Fibroblast of the aortic adventitia (primary cell): ENCODE data around the gene MTLN. TPM values are rescaled to one million over a fixed set of nuclear protein-coding genes. Genes with fewer than 3 reads are reported as not detected.
"Not testable (repeated sequence)": the region's sequence is repeated elsewhere in the genome, so short reads cannot be mapped to it uniquely, and the experiment has no call there.

Experiments used
- DNase-seq: peaks from one replicate; pipeline ENCODE4 v3.0.0-alpha.2; 2010; ENCODE audit warnings: low read depth
- H3K4me3 ChIP-seq: 2 replicates; pipeline ENCODE4 v1.5.1; 2011; ENCODE audit warnings: low read depth, mild to moderate bottlenecking, control low read depth, low read length, moderate library complexity
- total RNA-seq: library from RNA; depleted of rRNA; stranded (reverse); fragments of >200 nt; gene quantifications from 2 replicates; pipeline ENCODE4 v1.2.3, GENCODE V29; 2012; ENCODE audit warnings: low replicate concordance
- TF ChIP-seq, protein P1 (sequence below): IDR thresholded peaks from 2 replicates; pipeline ENCODE4 v1.5.1; 2011; ENCODE audit warnings: mild to moderate bottlenecking, low read length, control low read depth, inconsistent platforms; ENCODE audit not compliant: insufficient read depth

Gene MTLN
- total RNA-seq, 1 donor, result 38.6 TPM

DNA sequence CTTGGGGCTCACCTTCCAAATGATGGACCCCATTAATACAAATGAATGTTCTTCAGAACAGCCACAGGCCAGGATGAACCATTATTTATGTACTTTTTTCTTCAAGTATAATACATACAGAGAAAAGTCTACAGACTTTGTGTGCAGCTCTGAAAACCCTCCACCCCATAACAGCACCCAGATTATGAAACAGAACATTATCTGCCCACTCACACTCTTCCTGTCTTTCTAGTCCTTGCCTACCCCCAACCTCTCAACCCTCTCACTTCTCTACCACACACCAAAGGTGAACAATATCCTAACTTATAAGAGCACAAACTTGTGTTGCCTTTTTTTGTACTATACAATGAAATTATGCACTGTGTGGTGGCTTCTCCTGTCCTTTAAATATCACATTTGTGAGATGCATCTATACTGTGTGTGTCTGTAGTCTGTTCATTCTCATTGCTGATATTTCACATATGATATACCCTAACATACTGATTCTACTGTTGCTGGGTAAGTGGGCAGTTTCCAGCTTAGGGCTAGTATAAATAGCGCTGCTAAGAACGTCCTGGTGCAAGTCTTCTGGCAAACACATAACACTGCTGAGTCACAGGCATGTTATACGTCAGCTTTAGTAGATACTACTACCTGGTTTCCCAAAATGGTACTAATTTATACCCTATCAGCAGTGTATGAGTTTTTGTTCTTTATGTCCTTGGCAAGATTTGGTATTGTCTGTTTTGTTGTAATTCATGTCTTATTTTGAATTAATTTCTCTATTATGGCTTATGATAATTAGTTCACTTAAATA lies 6.5 kb downstream of the MTLN start:
- peak; percentile 24 for DNase-seq
- TF ChIP-seq, protein P1, sequence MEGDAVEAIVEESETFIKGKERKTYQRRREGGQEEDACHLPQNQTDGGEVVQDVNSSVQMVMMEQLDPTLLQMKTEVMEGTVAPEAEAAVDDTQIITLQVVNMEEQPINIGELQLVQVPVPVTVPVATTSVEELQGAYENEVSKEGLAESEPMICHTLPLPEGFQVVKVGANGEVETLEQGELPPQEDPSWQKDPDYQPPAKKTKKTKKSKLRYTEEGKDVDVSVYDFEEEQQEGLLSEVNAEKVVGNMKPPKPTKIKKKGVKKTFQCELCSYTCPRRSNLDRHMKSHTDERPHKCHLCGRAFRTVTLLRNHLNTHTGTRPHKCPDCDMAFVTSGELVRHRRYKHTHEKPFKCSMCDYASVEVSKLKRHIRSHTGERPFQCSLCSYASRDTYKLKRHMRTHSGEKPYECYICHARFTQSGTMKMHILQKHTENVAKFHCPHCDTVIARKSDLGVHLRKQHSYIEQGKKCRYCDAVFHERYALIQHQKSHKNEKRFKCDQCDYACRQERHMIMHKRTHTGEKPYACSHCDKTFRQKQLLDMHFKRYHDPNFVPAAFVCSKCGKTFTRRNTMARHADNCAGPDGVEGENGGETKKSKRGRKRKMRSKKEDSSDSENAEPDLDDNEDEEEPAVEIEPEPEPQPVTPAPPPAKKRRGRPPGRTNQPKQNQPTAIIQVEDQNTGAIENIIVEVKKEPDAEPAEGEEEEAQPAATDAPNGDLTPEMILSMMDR, result no peak
- no peak overlapping the region for H3K4me3 ChIP-seq

DNA sequence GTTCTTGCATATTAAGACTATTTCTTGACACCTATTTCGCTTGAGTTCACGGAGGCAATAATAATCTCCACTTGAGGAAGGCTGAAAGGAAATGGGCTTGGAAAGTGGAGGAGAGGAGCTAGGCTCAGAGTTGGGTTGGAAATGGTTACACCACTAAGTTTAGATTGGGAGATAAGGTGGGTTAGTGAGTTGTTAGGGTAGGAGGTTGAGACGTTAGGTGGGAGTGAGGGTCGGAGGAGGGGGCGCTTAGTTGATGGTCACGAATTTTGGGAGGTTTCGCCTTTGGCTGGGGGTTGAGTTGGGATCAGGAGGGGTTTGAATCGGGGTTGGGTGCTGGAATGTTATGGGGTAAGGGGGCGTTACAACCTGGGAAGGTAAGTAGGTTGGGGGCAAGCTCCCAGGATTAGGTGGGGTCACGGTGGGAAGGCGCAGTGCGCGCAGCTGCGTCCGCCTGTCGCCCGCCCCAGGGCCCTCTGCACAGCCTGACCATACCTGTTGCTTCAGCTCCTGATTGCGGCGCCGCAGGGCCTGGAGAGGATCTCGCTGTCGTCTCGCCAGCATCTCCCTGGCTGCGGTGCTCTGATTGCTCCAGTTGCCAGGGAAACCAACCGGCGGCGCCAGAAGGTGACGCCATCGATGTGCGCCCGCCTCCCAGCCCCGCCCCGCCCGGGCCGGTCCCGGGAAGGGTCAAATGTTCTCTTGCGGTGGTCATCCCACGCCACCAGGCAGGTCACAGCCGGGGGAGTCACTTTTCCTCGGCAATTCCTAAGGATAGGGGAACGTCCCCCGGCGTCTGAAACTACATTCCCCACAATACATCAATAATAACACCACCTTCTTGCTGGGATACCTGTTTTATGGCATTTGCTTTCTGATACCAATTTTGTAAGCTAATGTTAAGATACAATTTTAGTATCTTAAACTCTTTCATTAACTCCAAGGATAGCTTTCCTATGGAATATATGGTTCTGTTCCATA lies 7.7 kb downstream of the MTLN start, which contains the start of gene NPHP1:
Gene NPHP1, minus strand, starts transcription at position 606 of the 978 bp plus-strand sequence. Its CDS starts 45 bp downstream, at position 561.
- H3K4me3 ChIP-seq, result peak within 1 kb of the TSS; percentile 95
- TF ChIP-seq, protein P1, result no peak
- DNase-seq, result peak; percentile 82

DNA sequence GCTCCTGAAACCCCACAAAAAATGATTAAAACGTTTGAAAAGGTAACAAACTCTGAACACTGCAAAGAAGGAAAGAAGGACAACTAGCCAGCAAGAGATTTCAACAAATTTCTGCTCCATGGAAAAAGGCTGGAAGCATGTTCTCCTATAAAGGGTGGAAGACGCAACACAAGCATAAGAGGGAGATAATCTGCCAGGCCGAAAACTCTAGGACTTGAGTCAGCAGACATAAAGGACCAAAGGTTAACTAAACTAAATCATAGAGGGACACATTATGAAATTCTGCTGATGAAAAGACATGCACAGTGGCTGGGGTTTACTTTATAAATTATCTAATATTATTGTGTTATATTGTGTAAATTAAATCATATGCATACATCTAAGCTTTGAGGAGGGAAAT lies 14.3 kb downstream of the MTLN start:
- H3K4me3 ChIP-seq, result no peak overlapping the region
- TF ChIP-seq, protein P1, result no peak
- DNase-seq, result no peak

DNA sequence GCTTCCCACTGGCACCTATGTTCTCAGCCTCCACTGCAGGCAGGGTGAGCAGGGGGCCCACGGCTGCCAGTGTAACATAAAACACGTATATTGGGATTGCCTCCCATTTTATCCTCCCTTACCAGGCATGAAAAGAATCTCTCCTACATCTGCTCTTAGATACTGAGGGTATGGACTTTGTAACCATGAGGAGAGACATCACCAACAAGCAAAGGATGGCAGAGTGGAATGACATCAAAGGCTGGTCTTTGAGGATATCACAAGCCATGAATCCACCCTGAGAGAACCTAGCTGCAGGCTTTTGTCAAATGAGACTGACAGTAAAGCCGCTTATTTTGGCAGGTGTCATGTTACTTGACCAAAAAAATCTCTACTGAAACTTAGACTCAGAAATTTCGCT lies 14.9 kb downstream of the MTLN start:
- TF ChIP-seq, protein P1, result no peak
- no peak for DNase-seq
- H3K4me3 ChIP-seq, result no peak overlapping the region

DNA sequence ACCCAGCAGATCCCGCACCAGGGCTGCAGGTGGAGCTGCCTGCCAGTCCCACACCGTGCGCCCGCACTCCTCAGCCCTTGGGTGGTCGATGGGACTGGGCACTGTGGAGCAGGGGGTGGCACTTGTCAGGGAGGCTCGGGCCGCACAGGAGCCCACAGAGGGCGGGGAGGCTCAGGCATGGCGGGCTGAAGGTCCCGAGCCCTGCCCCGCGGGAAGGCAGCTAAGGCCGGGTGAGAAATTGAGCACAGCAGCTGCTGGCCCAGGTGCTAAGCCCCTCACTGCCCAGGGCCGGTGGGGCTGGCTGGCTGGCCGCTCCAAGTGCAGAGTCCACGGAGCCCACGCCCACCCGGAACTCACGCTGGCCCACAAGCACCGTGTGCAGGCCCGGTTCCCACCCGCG lies 22.2 kb downstream of the MTLN start:
- not testable (repeated sequence) for DNase-seq, H3K4me3 ChIP-seq

DNA sequence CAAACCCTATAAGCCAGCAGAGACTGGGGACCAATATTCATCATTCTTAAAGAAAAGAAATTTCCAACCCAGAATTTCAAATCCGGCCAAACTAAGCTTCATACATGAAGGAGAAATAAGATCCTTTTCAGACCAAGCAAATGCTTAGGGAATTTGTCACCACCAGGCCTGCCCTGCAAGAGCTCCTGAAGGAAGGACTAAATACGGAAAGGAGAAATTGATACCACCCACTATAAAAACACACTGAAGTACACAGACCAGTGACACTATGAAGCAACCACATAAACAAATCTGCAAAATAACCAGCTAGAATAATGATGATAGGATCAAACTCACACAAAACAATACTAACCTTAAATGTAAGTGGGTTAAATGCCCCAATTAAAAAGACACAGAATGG lies 29.9 kb downstream of the MTLN start:
- no peak for DNase-seq
- TF ChIP-seq, protein P1, result no peak
- no peak overlapping the region for H3K4me3 ChIP-seq

DNA sequence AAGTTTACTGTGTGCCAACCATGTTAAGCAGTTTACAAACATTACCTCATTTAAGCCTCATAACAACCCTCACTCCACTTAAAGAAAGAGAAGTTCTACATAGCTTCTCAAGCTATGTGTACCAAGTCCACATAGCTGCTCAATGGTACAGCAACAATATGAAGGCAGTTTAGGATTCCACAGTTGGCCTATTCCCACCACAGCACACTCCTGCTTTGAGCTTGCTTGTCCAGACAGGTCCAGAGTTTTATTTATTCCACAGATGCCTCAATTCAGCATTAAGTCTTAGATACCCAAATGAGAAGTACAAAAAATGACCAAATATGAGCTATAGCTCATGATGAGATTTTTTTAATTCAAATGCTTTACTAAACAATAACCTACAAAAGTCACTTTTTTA lies 32.3 kb downstream of the MTLN start:
- TF ChIP-seq, protein P1, result no peak
- no peak overlapping the region for H3K4me3 ChIP-seq
- DNase-seq, result no peak
